Activated T-helper 1 cell treated with Interleukin-2 at 50 U/mL for 16 hours (primary cell): ENCODE results near the gene CDKAL1.
"Not testable (repeated sequence)": the region's sequence is repeated elsewhere in the genome, so short reads cannot be mapped to it uniquely, and the experiment has no call there.

Source experiments
- DNase-seq: peaks from one replicate; pipeline ENCODE4 v3.0.0-alpha.2; 2020; ENCODE audit warnings: low read depth

The CDKAL1 gene

GRCh38 chr6:20710341-20710740 lies 176.1 kb downstream of the CDKAL1 start:
- DNase-seq, result no peak

DNA sequence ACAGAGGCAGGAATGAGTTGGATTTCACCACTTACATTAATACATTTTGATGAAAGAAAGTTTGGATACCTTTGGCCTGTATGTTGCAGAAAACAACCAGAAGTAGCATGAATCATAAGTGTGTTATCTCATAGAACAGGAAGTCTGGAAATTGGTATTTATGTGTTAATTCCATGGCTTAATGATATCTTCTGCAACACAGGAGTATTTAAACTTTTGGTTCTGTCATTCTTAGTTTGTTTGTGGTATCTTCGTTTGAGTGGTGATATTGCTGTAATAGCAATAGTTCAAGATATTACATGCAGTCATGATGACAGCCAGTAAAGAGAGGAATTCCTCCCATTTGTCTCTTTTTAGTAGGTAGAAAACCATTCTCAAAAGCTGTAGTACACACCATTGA lies 177.3 kb downstream of the CDKAL1 start:
- no peak for DNase-seq

- no peak for DNase-seq
Measured at GRCh38 chr6:20712011-20712410, 177.8 kb downstream of the CDKAL1 start.

DNA sequence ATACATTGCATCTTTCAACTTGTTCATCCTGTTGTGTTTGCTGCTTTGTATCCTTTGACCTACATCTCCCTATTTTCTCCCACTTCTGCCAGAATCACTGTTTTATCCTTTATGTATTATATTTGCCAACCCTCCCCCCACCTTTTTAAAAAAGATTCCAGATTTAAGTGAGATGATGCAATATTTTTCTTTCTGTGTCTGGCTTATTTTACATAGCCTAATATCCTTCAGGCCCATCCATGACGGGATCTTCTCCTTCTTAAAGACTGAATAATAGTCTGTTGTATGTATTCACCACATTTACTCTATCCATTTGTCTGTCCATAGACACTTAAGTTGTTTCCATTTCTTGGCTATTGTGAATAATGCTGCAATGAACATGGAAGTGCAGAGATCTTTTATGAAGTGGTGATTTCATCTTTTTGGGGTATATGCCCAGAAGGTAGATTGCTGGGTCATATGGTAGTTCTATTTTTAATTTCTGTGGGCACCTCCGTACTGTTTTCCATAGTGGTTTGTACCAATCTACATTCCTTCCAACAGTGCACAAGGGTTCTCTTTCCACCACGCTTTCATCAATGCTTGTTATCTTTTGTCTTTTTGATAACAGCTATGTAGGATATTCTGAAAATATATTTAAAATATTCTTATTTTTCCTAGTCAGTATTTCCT lies 181.0 kb downstream of the CDKAL1 start:
- no peak for DNase-seq

GRCh38 chr6:20716865-20717264 lies 182.6 kb downstream of the CDKAL1 start:
- no peak for DNase-seq

GRCh38 chr6:20717743-20718142 lies 183.5 kb downstream of the CDKAL1 start:
- no peak for DNase-seq

GRCh38 chr6:20718705-20719653 lies 184.7 kb downstream of the CDKAL1 start:
- no peak for DNase-seq

DNA sequence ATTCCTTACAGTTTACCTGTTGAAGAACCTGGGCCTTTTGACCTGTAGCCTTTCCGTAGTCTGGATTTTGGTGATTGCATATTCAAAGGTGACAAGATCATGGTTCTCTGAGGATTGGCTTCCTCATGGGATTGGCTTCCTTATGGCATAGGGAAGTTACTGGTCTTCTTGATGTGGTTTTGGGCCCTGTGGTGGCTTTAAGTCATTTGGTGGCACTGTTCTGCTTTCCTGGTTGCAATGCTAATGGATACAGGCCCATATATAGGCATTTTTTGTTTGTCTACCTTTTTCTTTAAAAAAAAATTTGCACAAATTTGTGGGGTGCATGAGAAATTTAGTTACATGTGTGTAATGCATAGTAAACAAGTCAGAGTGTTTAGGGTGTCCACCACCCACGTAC lies 185.7 kb downstream of the CDKAL1 start:
- DNase-seq, result no peak

DNA sequence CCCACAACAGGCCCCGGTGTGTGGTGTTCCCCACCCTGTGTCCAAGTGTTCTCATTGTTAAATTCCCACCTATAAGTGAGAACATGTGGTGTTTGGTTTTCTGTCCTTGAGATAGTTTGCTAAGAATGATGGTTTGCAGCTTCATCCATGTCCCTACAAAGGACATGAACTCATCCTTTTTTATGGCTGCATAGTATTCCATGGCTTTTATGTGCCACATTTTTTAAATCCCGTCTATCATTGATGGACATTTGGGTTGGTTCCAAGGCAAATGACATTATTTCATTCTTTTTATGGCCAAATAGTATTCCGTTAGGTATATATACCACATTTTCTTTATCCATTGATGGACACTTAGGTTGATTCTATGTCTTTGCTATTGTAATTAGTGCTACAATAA lies 186.9 kb downstream of the CDKAL1 start:
- not testable (repeated sequence) for DNase-seq

GRCh38 chr6:20722455-20722854 lies 188.2 kb downstream of the CDKAL1 start:
- DNase-seq, result no peak

GRCh38 chr6:20723236-20723635 lies 189.0 kb downstream of the CDKAL1 start:
- DNase-seq, result no peak

DNA sequence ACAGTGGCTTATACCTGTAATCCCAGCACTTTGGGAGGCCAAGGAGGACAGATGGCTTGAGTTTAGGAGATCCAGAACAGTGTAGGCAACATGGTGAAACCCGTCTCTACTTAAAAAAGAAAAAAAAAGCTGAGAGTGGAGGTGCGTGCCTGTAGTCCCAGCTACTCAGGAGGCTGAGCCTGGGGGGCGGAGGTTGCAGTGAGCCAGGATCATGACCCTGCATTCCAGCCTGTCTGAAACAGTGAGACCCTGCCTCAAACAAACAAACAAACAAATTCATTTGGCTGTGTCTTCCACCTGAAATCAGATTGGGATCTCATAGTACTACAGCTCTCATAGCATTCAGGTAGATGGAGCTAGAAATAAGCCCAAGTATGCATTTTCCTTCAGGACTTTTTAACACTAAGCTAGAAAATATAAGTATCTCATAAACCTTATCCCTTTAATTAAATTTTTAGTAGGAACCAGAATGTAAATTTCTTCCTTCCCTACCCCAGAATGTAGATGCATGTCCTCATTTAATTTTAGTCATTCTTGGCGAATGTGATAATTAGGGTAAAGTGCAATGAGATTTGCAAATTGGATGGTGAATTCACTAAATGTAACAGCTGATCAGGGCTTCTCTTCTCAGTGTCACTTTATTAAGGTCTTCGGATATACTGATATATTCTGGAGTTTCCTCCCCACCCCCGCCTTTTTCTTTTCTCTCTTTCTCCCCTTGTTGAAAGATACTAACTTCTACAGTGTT lies 190.4 kb downstream of the CDKAL1 start:
- no peak for DNase-seq

GRCh38 chr6:20725235-20725634 lies 191.0 kb downstream of the CDKAL1 start:
- DNase-seq, result not testable (repeated sequence)

DNA sequence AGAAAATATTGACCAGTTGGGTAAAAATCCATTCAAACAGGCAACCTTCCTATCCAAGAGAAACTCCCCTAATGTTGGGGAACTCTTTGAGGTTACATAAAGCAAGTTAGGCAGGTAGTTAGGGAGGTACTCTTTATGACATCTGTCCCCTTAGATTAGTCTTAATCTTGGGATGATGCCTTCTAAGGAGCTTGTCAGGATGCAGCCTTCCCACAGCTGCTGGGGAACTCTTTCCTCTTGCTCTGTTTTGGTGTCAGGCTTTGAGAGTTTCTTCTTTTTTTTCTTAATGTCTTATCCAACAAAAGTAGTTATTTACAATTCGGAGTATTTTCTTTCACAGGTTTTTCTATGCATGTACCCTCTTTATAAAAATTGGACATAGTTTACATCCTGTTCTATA lies 194.8 kb downstream of the CDKAL1 start:
- no peak for DNase-seq

DNA sequence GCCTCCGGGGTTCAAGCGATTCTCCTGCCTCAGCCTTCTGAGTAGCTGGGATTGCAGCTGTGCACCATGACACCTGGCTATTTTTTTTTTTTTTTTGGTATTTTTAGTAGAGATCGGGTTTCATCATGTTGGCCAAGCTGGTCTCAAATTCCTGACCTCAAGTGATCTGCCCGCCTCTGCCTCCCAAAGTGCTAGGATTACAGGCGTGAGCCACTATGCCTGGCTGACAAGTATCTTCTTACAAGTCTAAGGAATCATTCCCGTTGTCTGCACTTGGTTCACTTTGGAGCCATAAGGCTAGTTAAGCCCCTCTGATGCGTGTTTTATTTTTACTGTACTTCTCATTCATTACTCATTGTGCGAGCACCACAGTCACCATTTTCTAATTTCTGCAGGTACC lies 198.1 kb downstream of the CDKAL1 start:
- DNase-seq, result not testable (repeated sequence)

GRCh38 chr6:20732896-20733295 lies 198.6 kb downstream of the CDKAL1 start:
- no peak for DNase-seq

DNA sequence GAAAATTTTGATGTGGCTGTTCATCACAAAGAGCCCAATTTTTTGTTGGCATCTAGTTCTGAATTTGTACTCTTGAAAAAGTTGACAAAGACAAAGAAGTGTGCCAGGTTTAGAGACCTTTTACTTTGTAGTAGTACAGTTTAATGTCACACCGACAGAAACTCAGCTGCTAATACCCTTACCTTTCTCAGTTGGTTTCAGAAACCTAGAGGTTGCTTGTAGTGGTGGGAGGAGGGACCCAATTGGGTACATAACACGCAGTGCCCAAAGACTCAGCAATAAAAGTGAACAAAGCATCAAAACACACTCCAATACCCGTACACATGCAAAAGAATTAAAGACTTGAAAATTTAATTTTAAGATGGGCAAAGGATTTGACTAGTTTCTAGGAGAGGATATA lies 203.7 kb downstream of the CDKAL1 start:
- no peak for DNase-seq

GRCh38 chr6:20740088-20740487 lies 205.8 kb downstream of the CDKAL1 start:
- DNase-seq, result no peak

DNA sequence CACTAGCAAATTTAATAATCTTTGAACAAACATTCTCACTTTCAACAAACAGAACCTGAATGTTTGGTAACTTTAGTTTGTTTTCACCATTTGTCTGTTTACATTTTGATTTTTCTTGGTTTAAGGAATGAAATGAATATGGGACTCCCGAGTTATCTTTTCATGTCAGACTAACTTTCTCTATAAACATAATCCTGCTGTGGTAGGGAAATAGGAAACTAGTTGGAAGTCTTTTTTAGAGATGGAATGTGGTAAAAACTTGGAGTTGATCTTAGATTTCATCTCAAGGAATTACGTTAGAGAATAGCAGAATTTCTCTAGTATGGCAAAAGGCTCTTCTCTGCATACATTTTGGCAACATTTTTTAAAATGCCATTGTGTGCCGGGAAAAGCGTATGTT lies 206.5 kb downstream of the CDKAL1 start:
- no peak for DNase-seq

DNA sequence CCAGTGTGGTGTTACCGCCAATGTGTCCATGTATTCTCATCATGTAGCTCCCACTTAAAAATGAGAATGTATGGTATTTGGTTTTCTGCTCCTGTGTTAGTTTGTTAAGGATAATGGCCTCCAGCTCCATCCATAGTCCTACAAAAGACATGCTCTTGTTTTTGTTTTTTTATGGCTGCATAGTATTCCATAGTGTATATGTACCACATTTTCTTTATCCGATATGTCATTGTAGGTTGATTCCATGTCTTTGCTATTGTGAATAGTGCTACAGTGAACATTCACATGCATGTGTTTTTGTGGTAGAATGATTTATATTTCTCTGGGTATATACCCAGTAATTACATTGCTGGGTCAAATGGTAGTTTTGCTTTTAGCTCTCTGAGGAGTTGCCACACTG lies 207.2 kb downstream of the CDKAL1 start:
- DNase-seq, result no peak

- DNase-seq, result no peak
Measured at GRCh38 chr6:20744911-20745557, 210.8 kb downstream of the CDKAL1 start.

GRCh38 chr6:20746024-20746423 lies 211.8 kb downstream of the CDKAL1 start:
- no peak for DNase-seq
